Gastroesophageal sphincter (tissue), 3 donors: ENCODE data around the gene KLHL29.

Experiments
- CTCF ChIP-seq, 4 experiments: fragments of 200-600 bp in 2 of 4; fragments of 450-650 bp in 2 of 4; sonication (generic) in 1 of 4; IDR thresholded peaks; one replicate each; pipeline ENCODE4 v1.5.1; 2017 to 2019; ENCODE audit warnings: antibody characterized with exemption in 4 of 4, mild to moderate bottlenecking in 2 of 4, moderate library complexity in 2 of 4
- POLR2A ChIP-seq, 2 donors: fragments of 450-650 bp; IDR thresholded peaks; one replicate each; pipeline ENCODE4 v1.6.1; 2017; ENCODE audit warnings: antibody characterized with exemption in 2 of 2, mild to moderate bottlenecking in 2 of 2, moderate library complexity in 1 of 2
- POLR2AphosphoS5 ChIP-seq: sonication (generic); formaldehyde crosslinking; IDR thresholded peaks from one replicate; pipeline ENCODE4 v1.6.1; 2017; ENCODE audit warnings: antibody characterized with exemption

GRCh38 chr2:23464905-23465537, 80.0 kb downstream of the KLHL29 start:
- TF ChIP-seq CTCF (IDR thresholded peaks at IDR 0.05) (no peak), POLR2A (IDR thresholded peaks at IDR 0.05) (no peak), POLR2AphosphoS5 (no peak)
